Measurements from ENCODE around the gene ELAVL4.

GRCh38 chr1:50132347-50132894 is 23.7 kb downstream of the ELAVL4 start:
- TF ChIP-seq CTCF (IDR thresholded peaks at IDR 0.05) (no peak), POLR2A (IDR thresholded peaks at IDR 0.05) (no peak)
